WTC11 (cell line): ENCODE data around the gene SNCAIP. TPM values are rescaled to one million over a fixed set of nuclear protein-coding genes. Genes with fewer than 3 reads are reported as not detected.

ENCODE experiments used
- ATAC-seq: fragments of 200-7000 bp; cut with Tn5 transposase; 2 replicates; pipeline ENCODE4 v1.10.0; 2021; ENCODE audit warnings: mild to moderate bottlenecking, moderate library complexity
- CTCF ChIA-PET: fragments of 300-600 bp; sonication (Branson Sonifier 250); formaldehyde crosslinking; loops from one replicate; lab custom pipeline; 2021; ENCODE audit warnings: antibody characterized with exemption; lab: Charles Lee
- POLR2A ChIA-PET: fragments of 350-600 bp; sonication (Branson Sonifier 250); formaldehyde crosslinking; loops from one replicate; lab custom pipeline; 2021; ENCODE audit warnings: antibody characterized with exemption; lab: Charles Lee
- DNase-seq: peaks from one replicate; pipeline ENCODE4 v3.0.0; 2021; ENCODE audit warnings: low spot score
- H3K27ac Mint-ChIP-seq: 2 replicates; pipeline ENCODE4 v1.8.0; 2021; ENCODE audit warnings: mixed read lengths
- H3K27me3 Mint-ChIP-seq: 2 replicates; pipeline ENCODE4 v1.8.0; 2021; ENCODE audit warnings: low read depth, mild to moderate bottlenecking, moderate library complexity, mixed read lengths
- H3K36me3 Mint-ChIP-seq: 2 replicates; pipeline ENCODE4 v1.8.0; 2021; ENCODE audit warnings: mixed read lengths
- H3K4me1 Mint-ChIP-seq: 2 replicates; pipeline ENCODE4 v1.8.0; 2022; ENCODE audit warnings: mixed read lengths
- H3K4me3 Mint-ChIP-seq: 2 replicates; pipeline ENCODE4 v1.8.0; 2021; ENCODE audit warnings: mild to moderate bottlenecking, moderate library complexity, mixed read lengths
- H3K9me3 Mint-ChIP-seq: 2 replicates; pipeline ENCODE4 v1.8.0; 2021; ENCODE audit warnings: mixed read lengths
- ARID4B ChIP-seq: sonication (generic); formaldehyde crosslinking; IDR thresholded peaks from 2 replicates; pipeline ENCODE4 v1.8.0; 2023; ENCODE audit warnings: missing genetic modification reagents, mild to moderate bottlenecking, borderline replicate concordance
- ATF3 ChIP-seq: sonication (generic); formaldehyde crosslinking; conservative IDR thresholded peaks from 2 replicates; pipeline ENCODE4 v1.8.1; 2022; ENCODE audit warnings: mild to moderate bottlenecking, missing genetic modification reagents
- ESRRA ChIP-seq: sonication (generic); formaldehyde crosslinking; IDR thresholded peaks from 2 replicates; pipeline ENCODE4 v1.8.1; 2022; ENCODE audit warnings: mild to moderate bottlenecking, missing genetic modification reagents, borderline replicate concordance
- ETV6 ChIP-seq: sonication (generic); formaldehyde crosslinking; IDR thresholded peaks from 2 replicates; pipeline ENCODE4 v1.8.1; 2022; ENCODE audit warnings: mild to moderate bottlenecking, missing genetic modification reagents
- FOXJ3 ChIP-seq: sonication (generic); formaldehyde crosslinking; IDR thresholded peaks from 2 replicates; pipeline ENCODE4 v1.9.0; 2021; ENCODE audit warnings: missing genetic modification reagents, mild to moderate bottlenecking, borderline replicate concordance
- IRF2 ChIP-seq: sonication (generic); formaldehyde crosslinking; IDR thresholded peaks from 2 replicates; pipeline ENCODE4 v1.8.0; 2022; ENCODE audit warnings: low read depth, missing genetic modification reagents, borderline replicate concordance
- MYBL2 ChIP-seq: sonication (generic); formaldehyde crosslinking; IDR thresholded peaks from 2 replicates; pipeline ENCODE4 v1.8.1; 2023; ENCODE audit warnings: mild to moderate bottlenecking, moderate library complexity, missing genetic modification reagents
- NFATC4 ChIP-seq: fragments of 250-450 bp; sonication (Bioruptor Pico); IDR thresholded peaks from 2 replicates; pipeline ENCODE4 v1.9.0; 2021; ENCODE audit warnings: mild to moderate bottlenecking
- NR1H2 ChIP-seq: sonication (generic); formaldehyde crosslinking; IDR thresholded peaks from 2 replicates; pipeline ENCODE4 v1.9.0; 2021; ENCODE audit warnings: mild to moderate bottlenecking, moderate library complexity, missing genetic modification reagents
- SMAD3 ChIP-seq: sonication (generic); formaldehyde crosslinking; IDR thresholded peaks from 2 replicates; pipeline ENCODE4 v1.8.0; 2022; ENCODE audit warnings: missing genetic modification reagents, mild to moderate bottlenecking, borderline replicate concordance
- SOX15 ChIP-seq: fragments of 250-450 bp; sonication (Bioruptor Pico); IDR thresholded peaks from 2 replicates; pipeline ENCODE4 v1.9.0; 2021; ENCODE audit warnings: mild to moderate bottlenecking
- ZNF121 ChIP-seq: sonication (generic); formaldehyde crosslinking; IDR thresholded peaks from 2 replicates; pipeline ENCODE4 v1.8.0; 2023; ENCODE audit warnings: missing genetic modification reagents
- ZNF263 ChIP-seq: sonication (generic); formaldehyde crosslinking; IDR thresholded peaks from 2 replicates; pipeline ENCODE4 v1.8.1; 2022; ENCODE audit warnings: low read depth, mild to moderate bottlenecking, moderate library complexity, missing genetic modification reagents
- ZNF317 ChIP-seq: sonication (generic); formaldehyde crosslinking; IDR thresholded peaks from 2 replicates; pipeline ENCODE4 v1.8.1; 2023; ENCODE audit warnings: low read depth, mild to moderate bottlenecking, moderate library complexity, missing genetic modification reagents, borderline replicate concordance
- total RNA-seq: library from RNA; stranded (reverse); gene quantifications from 3 replicates; pipeline ENCODE4 v1.2.3, GENCODE V29; 2021
- TF ChIP-seq, protein P1 (sequence below): sonication (generic); formaldehyde crosslinking; IDR thresholded peaks from 2 replicates; pipeline ENCODE4 v1.8.1; 2022; ENCODE audit warnings: low read depth, missing genetic modification reagents, borderline replicate concordance
- TF ChIP-seq, protein P2 (sequence below): fragments of 250-450 bp; sonication (Bioruptor Pico); IDR thresholded peaks from 2 replicates; pipeline ENCODE4 v1.9.0; 2021; ENCODE audit warnings: mild to moderate bottlenecking
- TF ChIP-seq, protein P3 (sequence below): sonication (generic); formaldehyde crosslinking; conservative IDR thresholded peaks from 2 replicates; pipeline ENCODE4 v1.8.1; 2023; ENCODE audit warnings: mild to moderate bottlenecking, low read depth, missing genetic modification reagents, moderate library complexity

The SNCAIP gene
- total RNA-seq, 1 experiment from 2014 or later = 10.0 TPM

- TF ChIP-seq ARID4B (CRISPR knock-in tag) = no peak
These were observed 63.8 kb downstream of the SNCAIP start (continued) for GRCh38 chr5:122375801-122376200.

DNA sequence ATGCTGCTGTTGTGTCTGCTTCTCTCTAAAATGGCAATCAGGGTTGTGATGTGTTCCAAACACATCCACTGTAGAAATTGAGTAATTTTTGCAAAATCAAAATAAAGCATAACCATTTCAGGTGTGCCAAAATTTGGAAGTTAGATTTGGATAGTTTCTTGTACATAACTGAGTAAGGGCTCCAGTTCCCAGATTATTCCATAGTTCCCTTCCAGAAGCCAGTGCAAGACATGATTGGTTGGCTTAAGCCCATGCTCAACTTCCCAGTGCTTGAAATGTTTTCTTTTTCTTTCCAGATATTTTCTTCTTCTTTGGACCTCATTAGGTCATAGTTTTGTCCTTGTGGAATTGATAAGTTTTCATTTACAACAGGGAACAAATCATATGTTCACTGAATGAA is 64.2 kb downstream of the SNCAIP start:
- ChIA-PET POLR2A (no interaction called here), CTCF (no interaction called here)
- Mint-ChIP-seq H3K27me3 (no peaks in the 10 kb centered on the region), H3K36me3 (peaks cover 6% of the 10 kb centered on the region; the same call in 1 of the 2 replicates), H3K9me3 (peaks cover 4% of the 10 kb centered on the region), H3K27ac (no peak overlapping the region), H3K4me1 (peaks cover 9% of the 10 kb centered on the region; the same call in 1 of the 2 replicates), H3K4me3 (no peak overlapping the region)
- no peak for TF ChIP-seq ETV6 (CRISPR knock-in tag)
- no peak for TF ChIP-seq ESRRA (CRISPR knock-in tag)
- no peak for TF ChIP-seq MYBL2 (CRISPR knock-in tag)
- no peak for TF ChIP-seq FOXJ3
- TF ChIP-seq, protein P1, sequence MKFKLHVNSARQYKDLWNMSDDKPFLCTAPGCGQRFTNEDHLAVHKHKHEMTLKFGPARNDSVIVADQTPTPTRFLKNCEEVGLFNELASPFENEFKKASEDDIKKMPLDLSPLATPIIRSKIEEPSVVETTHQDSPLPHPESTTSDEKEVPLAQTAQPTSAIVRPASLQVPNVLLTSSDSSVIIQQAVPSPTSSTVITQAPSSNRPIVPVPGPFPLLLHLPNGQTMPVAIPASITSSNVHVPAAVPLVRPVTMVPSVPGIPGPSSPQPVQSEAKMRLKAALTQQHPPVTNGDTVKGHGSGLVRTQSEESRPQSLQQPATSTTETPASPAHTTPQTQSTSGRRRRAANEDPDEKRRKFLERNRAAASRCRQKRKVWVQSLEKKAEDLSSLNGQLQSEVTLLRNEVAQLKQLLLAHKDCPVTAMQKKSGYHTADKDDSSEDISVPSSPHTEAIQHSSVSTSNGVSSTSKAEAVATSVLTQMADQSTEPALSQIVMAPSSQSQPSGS (CRISPR knock-in tag) = no peak
- TF ChIP-seq ATF3 = no peak
- no peak for TF ChIP-seq SMAD3
- no peak for TF ChIP-seq ZNF263
- TF ChIP-seq, protein P2, sequence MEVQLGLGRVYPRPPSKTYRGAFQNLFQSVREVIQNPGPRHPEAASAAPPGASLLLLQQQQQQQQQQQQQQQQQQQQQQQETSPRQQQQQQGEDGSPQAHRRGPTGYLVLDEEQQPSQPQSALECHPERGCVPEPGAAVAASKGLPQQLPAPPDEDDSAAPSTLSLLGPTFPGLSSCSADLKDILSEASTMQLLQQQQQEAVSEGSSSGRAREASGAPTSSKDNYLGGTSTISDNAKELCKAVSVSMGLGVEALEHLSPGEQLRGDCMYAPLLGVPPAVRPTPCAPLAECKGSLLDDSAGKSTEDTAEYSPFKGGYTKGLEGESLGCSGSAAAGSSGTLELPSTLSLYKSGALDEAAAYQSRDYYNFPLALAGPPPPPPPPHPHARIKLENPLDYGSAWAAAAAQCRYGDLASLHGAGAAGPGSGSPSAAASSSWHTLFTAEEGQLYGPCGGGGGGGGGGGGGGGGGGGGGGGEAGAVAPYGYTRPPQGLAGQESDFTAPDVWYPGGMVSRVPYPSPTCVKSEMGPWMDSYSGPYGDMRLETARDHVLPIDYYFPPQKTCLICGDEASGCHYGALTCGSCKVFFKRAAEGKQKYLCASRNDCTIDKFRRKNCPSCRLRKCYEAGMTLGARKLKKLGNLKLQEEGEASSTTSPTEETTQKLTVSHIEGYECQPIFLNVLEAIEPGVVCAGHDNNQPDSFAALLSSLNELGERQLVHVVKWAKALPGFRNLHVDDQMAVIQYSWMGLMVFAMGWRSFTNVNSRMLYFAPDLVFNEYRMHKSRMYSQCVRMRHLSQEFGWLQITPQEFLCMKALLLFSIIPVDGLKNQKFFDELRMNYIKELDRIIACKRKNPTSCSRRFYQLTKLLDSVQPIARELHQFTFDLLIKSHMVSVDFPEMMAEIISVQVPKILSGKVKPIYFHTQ (CRISPR knock-in tag) = no peak
- no peak for TF ChIP-seq NR1H2 (CRISPR knock-in tag)
- DNase-seq (no peak), ATAC-seq (no peak)

DNA sequence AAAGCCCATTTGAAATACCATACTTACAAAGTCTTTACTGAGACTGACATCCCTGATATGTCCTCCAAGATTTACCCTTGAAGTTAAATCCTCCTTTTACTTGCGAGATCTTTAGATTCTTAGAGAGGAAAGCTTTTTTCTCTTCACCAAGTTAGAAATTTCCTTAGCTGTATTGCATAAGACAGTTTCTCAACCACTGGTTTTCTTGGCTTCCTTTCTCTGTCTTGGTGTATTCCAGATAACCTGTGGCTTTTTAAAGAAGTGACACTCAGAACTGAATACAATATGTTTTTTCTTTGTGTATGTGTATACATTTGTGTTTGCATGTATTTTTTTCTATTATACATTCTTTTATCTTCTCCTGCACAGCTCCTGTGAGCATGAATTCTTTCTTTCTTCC is 65.0 kb downstream of the SNCAIP start:
- H3K27ac Mint-ChIP-seq = no peak overlapping the region
- peaks cover 10% of the 10 kb centered on the region for H3K4me1 Mint-ChIP-seq
- ATAC-seq (no peak), DNase-seq (no peak)
- H3K27me3 Mint-ChIP-seq = no peaks in the 10 kb centered on the region; the same call in 1 of the 2 replicates
- peaks cover 10% of the 10 kb centered on the region for H3K36me3 Mint-ChIP-seq
- H3K9me3 Mint-ChIP-seq = peaks cover 7% of the 10 kb centered on the region
- H3K4me3 Mint-ChIP-seq = no peak overlapping the region
- ChIA-PET POLR2A (no interaction called here), CTCF (no interaction called here)
- TF ChIP-seq ESRRA (CRISPR knock-in tag) (no peak), NR1H2 (CRISPR knock-in tag) (no peak), IRF2 (no peak), ZNF317 (CRISPR knock-in tag) (no peak), SOX15 (CRISPR knock-in tag) (no peak), ZNF121 (CRISPR knock-in tag) (no peak), NFATC4 (CRISPR knock-in tag) (no peak), ARID4B (CRISPR knock-in tag) (no peak)
- TF ChIP-seq, protein P3, sequence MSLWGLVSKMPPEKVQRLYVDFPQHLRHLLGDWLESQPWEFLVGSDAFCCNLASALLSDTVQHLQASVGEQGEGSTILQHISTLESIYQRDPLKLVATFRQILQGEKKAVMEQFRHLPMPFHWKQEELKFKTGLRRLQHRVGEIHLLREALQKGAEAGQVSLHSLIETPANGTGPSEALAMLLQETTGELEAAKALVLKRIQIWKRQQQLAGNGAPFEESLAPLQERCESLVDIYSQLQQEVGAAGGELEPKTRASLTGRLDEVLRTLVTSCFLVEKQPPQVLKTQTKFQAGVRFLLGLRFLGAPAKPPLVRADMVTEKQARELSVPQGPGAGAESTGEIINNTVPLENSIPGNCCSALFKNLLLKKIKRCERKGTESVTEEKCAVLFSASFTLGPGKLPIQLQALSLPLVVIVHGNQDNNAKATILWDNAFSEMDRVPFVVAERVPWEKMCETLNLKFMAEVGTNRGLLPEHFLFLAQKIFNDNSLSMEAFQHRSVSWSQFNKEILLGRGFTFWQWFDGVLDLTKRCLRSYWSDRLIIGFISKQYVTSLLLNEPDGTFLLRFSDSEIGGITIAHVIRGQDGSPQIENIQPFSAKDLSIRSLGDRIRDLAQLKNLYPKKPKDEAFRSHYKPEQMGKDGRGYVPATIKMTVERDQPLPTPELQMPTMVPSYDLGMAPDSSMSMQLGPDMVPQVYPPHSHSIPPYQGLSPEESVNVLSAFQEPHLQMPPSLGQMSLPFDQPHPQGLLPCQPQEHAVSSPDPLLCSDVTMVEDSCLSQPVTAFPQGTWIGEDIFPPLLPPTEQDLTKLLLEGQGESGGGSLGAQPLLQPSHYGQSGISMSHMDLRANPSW (CRISPR knock-in tag) = no peak
